Heart left ventricle (tissue), 13 donors: ENCODE measurements around the gene RECK.

Experiments used
- POLR2A ChIP-seq, 2 donors: fragments of 450-650 bp; IDR thresholded peaks; one replicate each; pipeline ENCODE4 v1.6.1; 2017; ENCODE audit warnings: antibody characterized with exemption in 2 of 2, mild to moderate bottlenecking in 2 of 2, moderate library complexity in 2 of 2
- TF ChIP-seq, protein P1 (sequence below), 12 donors: fragments of 200-600 bp; sonication (generic) in 4 of 12; IDR thresholded peaks; one replicate each; pipeline versions ENCODE4 v1.5.0 to v1.8.0; 2018 to 2022; ENCODE audit warnings: antibody characterized with exemption in 12 of 12, mild to moderate bottlenecking in 5 of 12
- donor health status: ischemic (EF 13 %, LVEDD 7.1; RV severe dilation, severe dysfunction).
- donor health status: DM: no; HTN: yes; CAD: no.
- donor health status: DM: no; HTN: no; CAD: no.
- donor health status: ischemic (EF 25% LVEDD 6.9; RV normal size, moderate dysfunction).
- donor health status: ischemic (EF 25% LVEDD 5.7; RV mildly dilated, moderate dysfunction).
- donor health status: ischemic (EF 35%, LVEDD 5.7; RV mildly dilated, moderate dysfunction).
- donor health status: nonischemic (EF 11% LVEDD 7.7; RV severe dilation, severe dysfunction).
- donor health status: DM: yes; HTN: yes; CAD: no.
- donor health status: PGD.
- donor health status: ischemic (EF 29% LVEDD 5.4; RV normal size, mild dysfunction).
- donor health status: nonischemic (EF 23%, LVEDD 6.1; RV moderate dilation, normal function).

DNA sequence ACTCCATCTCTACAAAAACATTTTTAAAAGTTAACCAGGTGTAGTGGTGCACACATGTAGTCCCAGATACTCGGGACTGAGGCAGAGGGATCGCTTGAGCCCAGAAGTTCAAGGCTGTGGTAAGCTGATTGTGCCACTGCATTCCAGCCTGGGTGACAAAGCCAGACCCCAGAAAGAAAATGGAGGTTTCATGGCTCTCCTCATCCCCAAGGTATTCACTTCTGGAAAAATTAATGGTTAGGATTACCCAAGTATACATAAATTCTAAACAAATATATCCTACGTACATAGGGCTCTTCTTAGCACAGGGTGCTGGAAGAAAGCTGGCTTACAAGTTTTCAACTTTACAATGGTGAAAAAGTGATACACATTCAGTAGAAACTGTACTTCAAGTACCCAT is 18.6 kb upstream of the RECK start:
- TF ChIP-seq, protein P1, sequence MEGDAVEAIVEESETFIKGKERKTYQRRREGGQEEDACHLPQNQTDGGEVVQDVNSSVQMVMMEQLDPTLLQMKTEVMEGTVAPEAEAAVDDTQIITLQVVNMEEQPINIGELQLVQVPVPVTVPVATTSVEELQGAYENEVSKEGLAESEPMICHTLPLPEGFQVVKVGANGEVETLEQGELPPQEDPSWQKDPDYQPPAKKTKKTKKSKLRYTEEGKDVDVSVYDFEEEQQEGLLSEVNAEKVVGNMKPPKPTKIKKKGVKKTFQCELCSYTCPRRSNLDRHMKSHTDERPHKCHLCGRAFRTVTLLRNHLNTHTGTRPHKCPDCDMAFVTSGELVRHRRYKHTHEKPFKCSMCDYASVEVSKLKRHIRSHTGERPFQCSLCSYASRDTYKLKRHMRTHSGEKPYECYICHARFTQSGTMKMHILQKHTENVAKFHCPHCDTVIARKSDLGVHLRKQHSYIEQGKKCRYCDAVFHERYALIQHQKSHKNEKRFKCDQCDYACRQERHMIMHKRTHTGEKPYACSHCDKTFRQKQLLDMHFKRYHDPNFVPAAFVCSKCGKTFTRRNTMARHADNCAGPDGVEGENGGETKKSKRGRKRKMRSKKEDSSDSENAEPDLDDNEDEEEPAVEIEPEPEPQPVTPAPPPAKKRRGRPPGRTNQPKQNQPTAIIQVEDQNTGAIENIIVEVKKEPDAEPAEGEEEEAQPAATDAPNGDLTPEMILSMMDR (IDR thresholded peaks at IDR 0.05) = no peak
- no peak for TF ChIP-seq POLR2A (IDR thresholded peaks at IDR 0.05)
